ENCODE measurements around the gene AFAP1L1.
"Not testable (repeated sequence)": the region's sequence is repeated elsewhere in the genome, so short reads cannot be mapped to it uniquely, and the experiment has no call there.

DNA sequence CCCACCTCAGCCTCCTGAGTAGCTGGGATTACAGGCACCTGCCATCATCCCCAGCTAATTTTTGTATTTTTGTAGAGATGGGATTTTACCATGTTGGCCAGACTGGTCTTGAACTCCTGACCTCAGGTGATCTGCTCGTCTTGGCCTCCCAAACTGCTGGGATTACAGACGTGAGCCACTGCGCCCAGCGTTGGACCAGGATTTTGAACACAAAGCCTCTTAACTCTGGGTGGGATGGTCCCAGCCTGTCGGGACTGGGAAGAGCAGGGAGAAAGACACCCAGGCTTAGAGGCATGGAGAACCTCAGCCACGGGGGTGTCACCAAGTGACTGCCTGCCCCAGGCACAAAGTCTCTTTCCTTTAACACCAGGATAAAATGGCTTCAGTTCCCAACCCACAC, 119.4 kb downstream of the AFAP1L1 start:
- TF ChIP-seq CTCF (IDR thresholded peaks at IDR 0.05; ENCODE audit: low read depth, low read length, missing input control); TAF1 (conservative IDR thresholded peaks at IDR 0.05); RAD21 (IDR thresholded peaks at IDR 0.05); MAX (IDR thresholded peaks at IDR 0.05); ATF3 (IDR thresholded peaks at IDR 0.05); EGR1 (IDR thresholded peaks at IDR 0.05; ENCODE audit: low read depth in 2 of 2): not testable (repeated sequence)
- TF ChIP-seq, protein P1, sequence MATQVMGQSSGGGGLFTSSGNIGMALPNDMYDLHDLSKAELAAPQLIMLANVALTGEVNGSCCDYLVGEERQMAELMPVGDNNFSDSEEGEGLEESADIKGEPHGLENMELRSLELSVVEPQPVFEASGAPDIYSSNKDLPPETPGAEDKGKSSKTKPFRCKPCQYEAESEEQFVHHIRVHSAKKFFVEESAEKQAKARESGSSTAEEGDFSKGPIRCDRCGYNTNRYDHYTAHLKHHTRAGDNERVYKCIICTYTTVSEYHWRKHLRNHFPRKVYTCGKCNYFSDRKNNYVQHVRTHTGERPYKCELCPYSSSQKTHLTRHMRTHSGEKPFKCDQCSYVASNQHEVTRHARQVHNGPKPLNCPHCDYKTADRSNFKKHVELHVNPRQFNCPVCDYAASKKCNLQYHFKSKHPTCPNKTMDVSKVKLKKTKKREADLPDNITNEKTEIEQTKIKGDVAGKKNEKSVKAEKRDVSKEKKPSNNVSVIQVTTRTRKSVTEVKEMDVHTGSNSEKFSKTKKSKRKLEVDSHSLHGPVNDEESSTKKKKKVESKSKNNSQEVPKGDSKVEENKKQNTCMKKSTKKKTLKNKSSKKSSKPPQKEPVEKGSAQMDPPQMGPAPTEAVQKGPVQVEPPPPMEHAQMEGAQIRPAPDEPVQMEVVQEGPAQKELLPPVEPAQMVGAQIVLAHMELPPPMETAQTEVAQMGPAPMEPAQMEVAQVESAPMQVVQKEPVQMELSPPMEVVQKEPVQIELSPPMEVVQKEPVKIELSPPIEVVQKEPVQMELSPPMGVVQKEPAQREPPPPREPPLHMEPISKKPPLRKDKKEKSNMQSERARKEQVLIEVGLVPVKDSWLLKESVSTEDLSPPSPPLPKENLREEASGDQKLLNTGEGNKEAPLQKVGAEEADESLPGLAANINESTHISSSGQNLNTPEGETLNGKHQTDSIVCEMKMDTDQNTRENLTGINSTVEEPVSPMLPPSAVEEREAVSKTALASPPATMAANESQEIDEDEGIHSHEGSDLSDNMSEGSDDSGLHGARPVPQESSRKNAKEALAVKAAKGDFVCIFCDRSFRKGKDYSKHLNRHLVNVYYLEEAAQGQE (IDR thresholded peaks at IDR 0.05), result not testable (repeated sequence)

Measured in liver (tissue), 3 donors.